Testis (tissue), 2 donors: Measurements from ENCODE around the gene TLK2.
"Not testable (repeated sequence)": the region's sequence is repeated elsewhere in the genome, so short reads cannot be mapped to it uniquely, and the experiment has no call there.

Experiments
- POLR2A ChIP-seq: fragments of 450-650 bp; IDR thresholded peaks from one replicate; pipeline ENCODE4 v1.6.1; 2017; ENCODE audit warnings: antibody characterized with exemption, mild to moderate bottlenecking, moderate library complexity
- TF ChIP-seq, protein P1 (sequence below), 3 experiments: fragments of 450-650 bp in 2 of 3; fragments of 200-600 bp in 1 of 3; sonication (generic) in 1 of 3; IDR thresholded peaks; one replicate each; pipeline ENCODE4 v1.5.1; 2016 to 2019; ENCODE audit warnings: antibody characterized with exemption in 3 of 3, mild to moderate bottlenecking in 2 of 3, moderate library complexity in 1 of 3

DNA sequence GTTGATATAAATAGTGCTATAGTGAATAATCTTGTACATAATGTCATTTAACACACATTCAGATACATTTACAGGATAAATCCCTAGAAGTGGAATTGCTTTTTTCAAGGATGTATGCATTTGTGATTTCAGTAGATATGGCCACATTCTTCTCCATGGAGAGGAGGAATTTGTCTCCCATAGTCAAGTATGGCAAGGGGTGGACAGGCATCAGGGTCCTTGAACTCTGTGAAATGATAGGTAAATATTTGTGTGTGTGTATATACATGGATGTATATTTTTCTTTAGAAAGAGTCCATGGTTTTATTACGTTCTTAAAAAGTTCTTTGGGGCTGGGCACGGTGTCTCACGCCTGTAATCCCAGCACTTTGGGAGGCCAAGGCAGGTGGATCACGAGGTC, 17.7 kb downstream of the TLK2 start:
- TF ChIP-seq, protein P1, sequence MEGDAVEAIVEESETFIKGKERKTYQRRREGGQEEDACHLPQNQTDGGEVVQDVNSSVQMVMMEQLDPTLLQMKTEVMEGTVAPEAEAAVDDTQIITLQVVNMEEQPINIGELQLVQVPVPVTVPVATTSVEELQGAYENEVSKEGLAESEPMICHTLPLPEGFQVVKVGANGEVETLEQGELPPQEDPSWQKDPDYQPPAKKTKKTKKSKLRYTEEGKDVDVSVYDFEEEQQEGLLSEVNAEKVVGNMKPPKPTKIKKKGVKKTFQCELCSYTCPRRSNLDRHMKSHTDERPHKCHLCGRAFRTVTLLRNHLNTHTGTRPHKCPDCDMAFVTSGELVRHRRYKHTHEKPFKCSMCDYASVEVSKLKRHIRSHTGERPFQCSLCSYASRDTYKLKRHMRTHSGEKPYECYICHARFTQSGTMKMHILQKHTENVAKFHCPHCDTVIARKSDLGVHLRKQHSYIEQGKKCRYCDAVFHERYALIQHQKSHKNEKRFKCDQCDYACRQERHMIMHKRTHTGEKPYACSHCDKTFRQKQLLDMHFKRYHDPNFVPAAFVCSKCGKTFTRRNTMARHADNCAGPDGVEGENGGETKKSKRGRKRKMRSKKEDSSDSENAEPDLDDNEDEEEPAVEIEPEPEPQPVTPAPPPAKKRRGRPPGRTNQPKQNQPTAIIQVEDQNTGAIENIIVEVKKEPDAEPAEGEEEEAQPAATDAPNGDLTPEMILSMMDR (IDR thresholded peaks at IDR 0.05), result not testable (repeated sequence)
- TF ChIP-seq POLR2A, result not testable (repeated sequence)
